HepG2 (cell line): ENCODE measurements around the gene SMTNL1. TPM values are rescaled to one million over a fixed set of nuclear protein-coding genes. Genes with fewer than 3 reads are reported as not detected.

Experiments used
- ATF5 ChIP-seq: sonication (generic); formaldehyde crosslinking; IDR thresholded peaks from 2 replicates; pipeline ENCODE4 v1.4.0; 2020; ENCODE audit warnings: mild to moderate bottlenecking, low read depth, missing genetic modification reagents
- CREM ChIP-seq, 2 experiments: sonication (generic) in 1 of 2; formaldehyde crosslinking in 1 of 2; IDR thresholded peaks; 2 replicates each; pipeline versions ENCODE4 v1.4.0 to v1.6.1; 2016 to 2020; ENCODE audit warnings: antibody characterized with exemption in 1 of 2, mild to moderate bottlenecking in 1 of 2, missing genetic modification reagents in 1 of 2
- FOXP4 ChIP-seq: sonication (generic); formaldehyde crosslinking; IDR thresholded peaks from 2 replicates; pipeline ENCODE4 v1.4.0; 2020; ENCODE audit warnings: missing genetic modification reagents
- RFXAP ChIP-seq: sonication (generic); formaldehyde crosslinking; IDR thresholded peaks from 2 replicates; pipeline ENCODE4 v1.4.0; 2020; ENCODE audit warnings: missing genetic modification reagents, borderline replicate concordance
- SIN3B ChIP-seq: fragments of 150-350 bp; IDR thresholded peaks from 2 replicates; pipeline ENCODE4 v1.6.1; 2014; ENCODE audit warnings: low read length
- SMAD9 ChIP-seq: sonication (generic); formaldehyde crosslinking; IDR thresholded peaks from 2 replicates; pipeline ENCODE4 v1.5.1; 2020; ENCODE audit warnings: mild to moderate bottlenecking, missing genetic modification reagents
- TAF1 ChIP-seq: sonication (generic); formaldehyde crosslinking; IDR thresholded peaks from 2 replicates; pipeline ENCODE4 v1.4.0; 2020; ENCODE audit warnings: missing genetic modification reagents
- TBP ChIP-seq: sonication (generic); formaldehyde crosslinking; IDR thresholded peaks from 2 replicates; pipeline ENCODE4 v1.5.0; 2020; ENCODE audit warnings: missing genetic modification reagents
- USF2 ChIP-seq, 2 experiments: sonication (generic) in 1 of 2; formaldehyde crosslinking in 1 of 2; IDR thresholded peaks; 2 replicates each; pipeline versions ENCODE4 v1.5.1 to v1.6.1; 2011 to 2020; ENCODE audit warnings: borderline replicate concordance in 1 of 2, low read depth in 1 of 2, low read length in 1 of 2, mild to moderate bottlenecking in 1 of 2, missing genetic modification reagents in 1 of 2, moderate library complexity in 1 of 2
- ZNF142 ChIP-seq: sonication (generic); formaldehyde crosslinking; IDR thresholded peaks from 2 replicates; pipeline ENCODE4 v1.4.0; 2020; ENCODE audit warnings: missing genetic modification reagents
- ZNF362 ChIP-seq: sonication (generic); formaldehyde crosslinking; IDR thresholded peaks from 2 replicates; pipeline ENCODE4 v1.4.0; 2020; ENCODE audit warnings: missing genetic modification reagents, mild to moderate bottlenecking, borderline replicate concordance
- ZNF446 ChIP-seq: sonication (generic); formaldehyde crosslinking; IDR thresholded peaks from 2 replicates; pipeline ENCODE4 v1.5.0; 2020; ENCODE audit warnings: mild to moderate bottlenecking, missing genetic modification reagents
- polyA plus RNA-seq, 8 experiments: library from polyadenylated mRNA; depleted of rRNA in 3 of 8; stranded (reverse) in 7 of 8; unstranded in 1 of 8; fragments of >200 nt; fragmentation: Illumina TruSeq in 4 of 8; extraction: Trizol in 4 of 8; gene quantifications; 2 replicates each; pipeline versions ENCODE4 v1.2.1 to v1.2.3, GENCODE V29; 2011 to 2016; ENCODE audit warnings: low read depth in 4 of 8, missing spikeins in 1 of 8, mixed read lengths in 1 of 8; ENCODE audit not compliant: insufficient read depth in 1 of 8
- total RNA-seq, 5 experiments: library from RNA; depleted of rRNA; stranded (reverse); fragments of >200 nt; fragmentation: Illumina TruSeq; extraction: Trizol; gene quantifications; 2 replicates each; pipeline ENCODE4 v1.2.3, GENCODE V29; 2016; ENCODE audit warnings: low read depth in 1 of 5

The SMTNL1 gene
- total and polyA plus RNA-seq, 2 of the 13 experiments (the other 11 are each of a cell fraction or from before 2014, with no cell fraction given), result 0.04 TPM; not detected in 1

- TF ChIP-seq ZNF362 (CRISPR knock-in tag) (no peak), ZNF446 (no peak), ZNF142 (CRISPR knock-in tag) (peak; percentile 13; the same call in 1 of the 2 replicates), USF2 (IDR thresholded peaks at IDR 0.05; ENCODE audit: low read depth, low read length) (peak; percentile 58), USF2 (CRISPR knock-in tag; IDR thresholded peaks at IDR 0.05; ENCODE audit: borderline replicate concordance) (peak; percentile 95), TAF1 (CRISPR knock-in tag) (peak; percentile 80), SMAD9 (CRISPR knock-in tag) (0 out of 2 replicates have a peak, but pooled peaks have one; percentile 15), RFXAP (0 out of 2 replicates have a peak, but pooled peaks have one; percentile 21), TBP (CRISPR knock-in tag) (no peak), ATF5 (CRISPR knock-in tag) (0 out of 2 replicates have a peak, but pooled peaks have one; percentile 29), FOXP4 (peak; percentile 84), SIN3B (no peak), CREM (IDR thresholded peaks at IDR 0.05) (no peak), CREM (CRISPR knock-in tag; IDR thresholded peaks at IDR 0.05) (no peak)
Measured at GRCh38 chr11:57515332-57516060, 21.9 kb upstream of the SMTNL1 start, which contains the start of gene SLC43A1 (continued).
